ENCODE data around the gene STAT4. TPM values are rescaled to one million over a fixed set of nuclear protein-coding genes. Genes with fewer than 3 reads are reported as not detected.

The STAT4 gene
- polyA plus RNA-seq, 1 of the 3 experiments (the other 2 are of a cell fraction) = 0.12 TPM

DNA sequence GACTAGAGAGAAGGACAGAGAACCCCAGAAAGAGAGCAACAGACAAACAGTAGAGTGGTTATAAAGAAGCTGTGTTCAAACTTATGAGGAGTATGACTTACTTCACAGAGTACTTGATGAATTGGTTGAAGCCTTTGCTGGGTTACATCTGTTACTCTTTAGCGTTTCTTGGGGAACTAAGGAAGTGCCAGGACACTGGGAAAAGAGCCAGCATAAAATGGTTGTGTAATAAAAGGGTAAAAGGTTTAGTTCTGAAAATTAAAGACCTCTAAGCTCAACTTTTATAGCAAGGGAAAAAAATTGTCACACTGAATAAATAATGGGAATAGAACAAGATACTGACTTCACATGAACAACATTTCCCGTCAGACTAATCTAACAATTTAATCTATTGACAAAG, 17.0 kb upstream of the STAT4 start (continued):
- no peak for TF ChIP-seq EZH2phosphoT487 (IDR thresholded peaks at IDR 0.05; ENCODE audit: borderline replicate concordance, low read depth)
- TF ChIP-seq, protein P1, sequence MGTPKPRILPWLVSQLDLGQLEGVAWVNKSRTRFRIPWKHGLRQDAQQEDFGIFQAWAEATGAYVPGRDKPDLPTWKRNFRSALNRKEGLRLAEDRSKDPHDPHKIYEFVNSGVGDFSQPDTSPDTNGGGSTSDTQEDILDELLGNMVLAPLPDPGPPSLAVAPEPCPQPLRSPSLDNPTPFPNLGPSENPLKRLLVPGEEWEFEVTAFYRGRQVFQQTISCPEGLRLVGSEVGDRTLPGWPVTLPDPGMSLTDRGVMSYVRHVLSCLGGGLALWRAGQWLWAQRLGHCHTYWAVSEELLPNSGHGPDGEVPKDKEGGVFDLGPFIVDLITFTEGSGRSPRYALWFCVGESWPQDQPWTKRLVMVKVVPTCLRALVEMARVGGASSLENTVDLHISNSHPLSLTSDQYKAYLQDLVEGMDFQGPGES (IDR thresholded peaks at IDR 0.05; ENCODE audit: low read depth, low read length) = no peak
- TF ChIP-seq, protein P2, sequence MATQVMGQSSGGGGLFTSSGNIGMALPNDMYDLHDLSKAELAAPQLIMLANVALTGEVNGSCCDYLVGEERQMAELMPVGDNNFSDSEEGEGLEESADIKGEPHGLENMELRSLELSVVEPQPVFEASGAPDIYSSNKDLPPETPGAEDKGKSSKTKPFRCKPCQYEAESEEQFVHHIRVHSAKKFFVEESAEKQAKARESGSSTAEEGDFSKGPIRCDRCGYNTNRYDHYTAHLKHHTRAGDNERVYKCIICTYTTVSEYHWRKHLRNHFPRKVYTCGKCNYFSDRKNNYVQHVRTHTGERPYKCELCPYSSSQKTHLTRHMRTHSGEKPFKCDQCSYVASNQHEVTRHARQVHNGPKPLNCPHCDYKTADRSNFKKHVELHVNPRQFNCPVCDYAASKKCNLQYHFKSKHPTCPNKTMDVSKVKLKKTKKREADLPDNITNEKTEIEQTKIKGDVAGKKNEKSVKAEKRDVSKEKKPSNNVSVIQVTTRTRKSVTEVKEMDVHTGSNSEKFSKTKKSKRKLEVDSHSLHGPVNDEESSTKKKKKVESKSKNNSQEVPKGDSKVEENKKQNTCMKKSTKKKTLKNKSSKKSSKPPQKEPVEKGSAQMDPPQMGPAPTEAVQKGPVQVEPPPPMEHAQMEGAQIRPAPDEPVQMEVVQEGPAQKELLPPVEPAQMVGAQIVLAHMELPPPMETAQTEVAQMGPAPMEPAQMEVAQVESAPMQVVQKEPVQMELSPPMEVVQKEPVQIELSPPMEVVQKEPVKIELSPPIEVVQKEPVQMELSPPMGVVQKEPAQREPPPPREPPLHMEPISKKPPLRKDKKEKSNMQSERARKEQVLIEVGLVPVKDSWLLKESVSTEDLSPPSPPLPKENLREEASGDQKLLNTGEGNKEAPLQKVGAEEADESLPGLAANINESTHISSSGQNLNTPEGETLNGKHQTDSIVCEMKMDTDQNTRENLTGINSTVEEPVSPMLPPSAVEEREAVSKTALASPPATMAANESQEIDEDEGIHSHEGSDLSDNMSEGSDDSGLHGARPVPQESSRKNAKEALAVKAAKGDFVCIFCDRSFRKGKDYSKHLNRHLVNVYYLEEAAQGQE (IDR thresholded peaks at IDR 0.05; ENCODE audit: low read depth, low read length) = no peak
- TF ChIP-seq, protein P3, sequence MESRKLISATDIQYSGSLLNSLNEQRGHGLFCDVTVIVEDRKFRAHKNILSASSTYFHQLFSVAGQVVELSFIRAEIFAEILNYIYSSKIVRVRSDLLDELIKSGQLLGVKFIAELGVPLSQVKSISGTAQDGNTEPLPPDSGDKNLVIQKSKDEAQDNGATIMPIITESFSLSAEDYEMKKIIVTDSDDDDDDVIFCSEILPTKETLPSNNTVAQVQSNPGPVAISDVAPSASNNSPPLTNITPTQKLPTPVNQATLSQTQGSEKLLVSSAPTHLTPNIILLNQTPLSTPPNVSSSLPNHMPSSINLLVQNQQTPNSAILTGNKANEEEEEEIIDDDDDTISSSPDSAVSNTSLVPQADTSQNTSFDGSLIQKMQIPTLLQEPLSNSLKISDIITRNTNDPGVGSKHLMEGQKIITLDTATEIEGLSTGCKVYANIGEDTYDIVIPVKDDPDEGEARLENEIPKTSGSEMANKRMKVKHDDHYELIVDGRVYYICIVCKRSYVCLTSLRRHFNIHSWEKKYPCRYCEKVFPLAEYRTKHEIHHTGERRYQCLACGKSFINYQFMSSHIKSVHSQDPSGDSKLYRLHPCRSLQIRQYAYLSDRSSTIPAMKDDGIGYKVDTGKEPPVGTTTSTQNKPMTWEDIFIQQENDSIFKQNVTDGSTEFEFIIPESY (IDR thresholded peaks at IDR 0.05; ENCODE audit: borderline replicate concordance, low read depth) = no peak

DNA sequence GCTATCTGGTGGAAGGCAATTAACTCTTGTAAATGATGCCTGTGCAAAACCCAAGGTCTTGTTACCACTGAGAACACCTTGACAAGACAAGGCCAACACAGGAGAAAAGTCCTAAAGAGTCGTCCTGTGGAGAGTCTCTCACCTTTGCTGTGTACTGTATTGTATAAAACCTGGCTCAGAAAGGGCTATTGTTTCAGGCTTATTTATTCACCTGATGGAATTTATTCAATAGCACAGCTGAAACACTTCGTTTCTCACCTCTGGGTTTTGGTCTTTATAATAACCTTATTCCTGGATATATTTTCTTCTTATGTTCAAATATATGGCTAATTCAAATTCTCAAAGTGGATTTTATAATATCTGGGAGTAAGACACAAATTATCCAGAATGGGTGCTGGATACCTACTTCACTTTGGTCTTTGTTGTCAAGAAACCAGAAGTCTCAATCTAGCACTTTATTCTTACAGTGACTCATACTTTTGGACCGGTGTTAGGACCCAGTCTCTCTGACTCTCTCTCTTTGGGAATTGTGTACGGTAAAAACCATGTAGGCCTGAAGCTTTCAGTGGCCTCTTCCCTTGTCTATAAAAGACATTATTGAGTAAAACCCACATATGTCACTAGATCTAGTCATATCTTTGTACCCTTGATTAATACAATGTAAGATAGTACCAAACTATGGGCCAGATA, 16.1 kb upstream of the STAT4 start:
- Histone ChIP-seq H3F3A (replicated peaks; ENCODE audit: insufficient read depth) (peaks cover 22% of the 10 kb centered on the region), H3K36me3 (replicated peaks in 1 of 2; ENCODE audit: control insufficient read depth in 1 of 2, insufficient read depth in 2 of 2, low read length in 1 of 2) (no peaks in the 10 kb centered on the region), H3K4me1 (ENCODE audit: control insufficient read depth in 1 of 2, insufficient read depth in 2 of 2, low read depth in 1 of 2, low read length in 1 of 2) (peaks cover 14 to 33% of the 10 kb centered on the region in 2 experiments), H3K4me2 (no peak overlapping the region), H3K4me3 (ENCODE audit: low read depth in 2 of 2, low read length in 1 of 2) (no peak overlapping the region), H3K79me2 (ENCODE audit: insufficient read depth) (no peaks in the 10 kb centered on the region), H3K9ac (no peak overlapping the region), H3K9me3 (no peaks in the 10 kb centered on the region), H3K27me3 (ENCODE audit: insufficient read depth) (no peaks in the 10 kb centered on the region), H4K20me1 (ENCODE audit: insufficient read depth) (no peaks in the 10 kb centered on the region; the same call in 1 of the 2 replicates), H2AFZ (ENCODE audit: low read depth) (no peak overlapping the region), H3K9me2 (no peaks in the 10 kb centered on the region), H3K27ac (ENCODE audit: low read depth in 2 of 2, low read length in 1 of 2) (peak overlapping the region in 1 of 2 experiments; percentile 53; a peak in 1 of 4 replicates)
- CTCF ChIA-PET = interaction anchor here (1.2 to 3.8 kb wide), 7 partner anchors 11 to 645 kb away, joined by 4 to 47 read pairs (median 8); no protein-coding TSS in a partner anchor
- DNase-seq = no peak
- TF ChIP-seq FOSL2 (IDR thresholded peaks at IDR 0.05; ENCODE audit: borderline replicate concordance, low read depth) = no peak
- no peak for TF ChIP-seq NFIC (IDR thresholded peaks at IDR 0.05; ENCODE audit: borderline replicate concordance)
- TF ChIP-seq EP300 (IDR thresholded peaks at IDR 0.05; ENCODE audit: borderline replicate concordance in 1 of 2, low read depth in 1 of 2, low read length in 1 of 2) = no peak
- TF ChIP-seq, protein P4, sequence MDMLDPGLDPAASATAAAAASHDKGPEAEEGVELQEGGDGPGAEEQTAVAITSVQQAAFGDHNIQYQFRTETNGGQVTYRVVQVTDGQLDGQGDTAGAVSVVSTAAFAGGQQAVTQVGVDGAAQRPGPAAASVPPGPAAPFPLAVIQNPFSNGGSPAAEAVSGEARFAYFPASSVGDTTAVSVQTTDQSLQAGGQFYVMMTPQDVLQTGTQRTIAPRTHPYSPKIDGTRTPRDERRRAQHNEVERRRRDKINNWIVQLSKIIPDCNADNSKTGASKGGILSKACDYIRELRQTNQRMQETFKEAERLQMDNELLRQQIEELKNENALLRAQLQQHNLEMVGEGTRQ (IDR thresholded peaks at IDR 0.05; ENCODE audit: borderline replicate concordance, low read depth, low read length) = no peak
- TF ChIP-seq, protein P1 (IDR thresholded peaks at IDR 0.05; ENCODE audit: low read depth, low read length) = no peak
- TF ChIP-seq, protein P5, sequence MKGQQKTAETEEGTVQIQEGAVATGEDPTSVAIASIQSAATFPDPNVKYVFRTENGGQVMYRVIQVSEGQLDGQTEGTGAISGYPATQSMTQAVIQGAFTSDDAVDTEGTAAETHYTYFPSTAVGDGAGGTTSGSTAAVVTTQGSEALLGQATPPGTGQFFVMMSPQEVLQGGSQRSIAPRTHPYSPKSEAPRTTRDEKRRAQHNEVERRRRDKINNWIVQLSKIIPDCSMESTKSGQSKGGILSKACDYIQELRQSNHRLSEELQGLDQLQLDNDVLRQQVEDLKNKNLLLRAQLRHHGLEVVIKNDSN (IDR thresholded peaks at IDR 0.05; ENCODE audit: borderline replicate concordance, low read depth) = no peak
- TF ChIP-seq TEAD4 (IDR thresholded peaks at IDR 0.05; ENCODE audit: borderline replicate concordance, insufficient read depth) = no peak
- no peak for TF ChIP-seq POLR2AphosphoS5 (IDR thresholded peaks at IDR 0.05; ENCODE audit: low read depth, low read length)
- no peak for TF ChIP-seq TAF1 (IDR thresholded peaks at IDR 0.05; ENCODE audit: borderline replicate concordance, low read depth, low read length)
- POLR2A ChIA-PET = no interaction called here
- 91% methylated on average over 4 of the region's 4 CpGs for WGBS (ENCODE audit: low lambda C conversion rate)
